Vagina (tissue), 2 donors: ENCODE results near the gene TBCA.
A peak's percentile ranks its signal among the peaks of the same experiment; 100 is the strongest.

Experiments used
- POLR2A ChIP-seq, 2 donors: fragments of 450-650 bp; IDR thresholded peaks; one replicate each; pipeline ENCODE4 v1.6.1; 2017; ENCODE audit warnings: antibody characterized with exemption in 2 of 2, mild to moderate bottlenecking in 2 of 2, moderate library complexity in 2 of 2
- POLR2AphosphoS5 ChIP-seq, 2 donors: sonication (generic); formaldehyde crosslinking; IDR thresholded peaks; one replicate each; pipeline ENCODE4 v1.9.0; 2017; ENCODE audit warnings: antibody characterized with exemption in 2 of 2, mild to moderate bottlenecking in 2 of 2, low read depth in 1 of 2; ENCODE audit not compliant: insufficient read depth in 1 of 2
- TF ChIP-seq, protein P1 (sequence below), 3 experiments: fragments of 450-650 bp in 2 of 3; fragments of 200-600 bp in 1 of 3; sonication (generic) in 1 of 3; IDR thresholded peaks; one replicate each; pipeline ENCODE4 v1.5.1; 2017 to 2019; ENCODE audit warnings: antibody characterized with exemption in 3 of 3, mild to moderate bottlenecking in 2 of 3, moderate library complexity in 2 of 3

DNA sequence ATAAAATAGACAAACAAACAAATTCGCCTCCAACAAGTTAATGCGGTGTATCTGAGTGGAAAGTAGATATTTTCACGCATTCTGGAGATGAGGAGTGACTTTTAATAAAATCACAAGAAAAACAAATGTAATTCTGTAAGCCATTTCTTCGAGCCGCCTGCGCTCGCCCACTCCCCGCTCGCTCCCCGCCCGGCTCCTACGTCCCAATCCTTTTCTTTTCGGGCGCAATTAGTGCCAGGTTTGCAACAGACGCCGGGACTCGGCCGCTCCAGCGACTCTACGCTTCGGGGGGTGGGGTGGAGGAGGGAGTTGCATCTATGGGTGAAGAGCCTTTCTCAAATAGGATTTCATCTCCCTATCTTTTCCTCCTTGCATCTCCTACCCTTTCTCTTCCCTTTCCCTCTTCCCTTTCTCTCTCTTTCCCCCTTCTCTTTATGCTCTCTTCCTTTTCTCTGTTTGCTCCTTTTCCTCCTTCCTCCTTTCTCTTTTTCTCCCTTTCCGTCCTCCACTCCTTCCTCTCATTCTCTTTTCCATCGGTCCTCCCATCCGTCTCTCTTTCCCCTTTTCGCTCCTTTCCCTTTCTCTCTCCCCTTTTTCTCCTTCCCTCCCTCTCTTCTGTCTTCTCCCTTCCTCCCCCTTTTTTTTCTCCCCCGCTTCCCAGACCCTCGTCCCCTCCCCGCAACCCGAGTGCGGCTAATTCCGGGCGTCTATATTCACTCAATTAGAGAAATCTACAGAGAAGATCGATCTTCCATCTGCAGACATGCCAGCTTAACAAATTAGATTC is 131.6 kb downstream of the TBCA start:
- TF ChIP-seq, protein P1, sequence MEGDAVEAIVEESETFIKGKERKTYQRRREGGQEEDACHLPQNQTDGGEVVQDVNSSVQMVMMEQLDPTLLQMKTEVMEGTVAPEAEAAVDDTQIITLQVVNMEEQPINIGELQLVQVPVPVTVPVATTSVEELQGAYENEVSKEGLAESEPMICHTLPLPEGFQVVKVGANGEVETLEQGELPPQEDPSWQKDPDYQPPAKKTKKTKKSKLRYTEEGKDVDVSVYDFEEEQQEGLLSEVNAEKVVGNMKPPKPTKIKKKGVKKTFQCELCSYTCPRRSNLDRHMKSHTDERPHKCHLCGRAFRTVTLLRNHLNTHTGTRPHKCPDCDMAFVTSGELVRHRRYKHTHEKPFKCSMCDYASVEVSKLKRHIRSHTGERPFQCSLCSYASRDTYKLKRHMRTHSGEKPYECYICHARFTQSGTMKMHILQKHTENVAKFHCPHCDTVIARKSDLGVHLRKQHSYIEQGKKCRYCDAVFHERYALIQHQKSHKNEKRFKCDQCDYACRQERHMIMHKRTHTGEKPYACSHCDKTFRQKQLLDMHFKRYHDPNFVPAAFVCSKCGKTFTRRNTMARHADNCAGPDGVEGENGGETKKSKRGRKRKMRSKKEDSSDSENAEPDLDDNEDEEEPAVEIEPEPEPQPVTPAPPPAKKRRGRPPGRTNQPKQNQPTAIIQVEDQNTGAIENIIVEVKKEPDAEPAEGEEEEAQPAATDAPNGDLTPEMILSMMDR (IDR thresholded peaks at IDR 0.05) = no peak
- TF ChIP-seq POLR2AphosphoS5 (IDR thresholded peaks at IDR 0.05; ENCODE audit: insufficient read depth in 1 of 2, low read depth in 1 of 2) = peak in 1 of 2 donors; percentile 18
- TF ChIP-seq POLR2A (IDR thresholded peaks at IDR 0.05) = no peak
